HG03175 (cell line): ENCODE results near the gene EDIL3.
"Not testable (repeated sequence)": the region's sequence is repeated elsewhere in the genome, so short reads cannot be mapped to it uniquely, and the experiment has no call there.

ENCODE experiments used
- ATAC-seq: cut with Tn5 transposase; IDR thresholded peaks from one replicate; pipeline ENCODE4 v1.9.1; 2021; ENCODE audit warnings: mild to moderate bottlenecking, moderate library complexity; ENCODE audit not compliant: unreplicated experiment

Gene EDIL3

GRCh38 chr5:84303315-84303714 lies 81.4 kb downstream of the EDIL3 start:
- no peak for ATAC-seq

DNA sequence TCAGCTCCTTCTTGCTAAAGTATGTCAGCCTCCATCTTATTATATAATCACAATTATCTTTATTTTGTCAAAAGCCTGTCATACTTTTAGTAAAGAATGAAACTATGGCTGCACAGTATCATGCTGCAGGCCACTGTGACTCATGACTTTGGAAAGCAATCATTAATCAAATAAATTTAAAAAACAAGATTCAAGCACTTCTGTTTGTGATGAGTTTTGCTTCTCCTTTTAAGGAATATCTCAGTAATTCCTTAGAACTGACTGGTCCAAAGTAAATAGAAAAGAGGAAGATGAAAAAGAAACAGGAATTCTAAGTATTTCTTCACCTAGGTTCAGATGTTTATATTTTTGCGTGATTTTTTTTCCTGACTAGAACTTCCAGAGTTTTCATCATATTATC lies 83.1 kb downstream of the EDIL3 start:
- no peak for ATAC-seq

DNA sequence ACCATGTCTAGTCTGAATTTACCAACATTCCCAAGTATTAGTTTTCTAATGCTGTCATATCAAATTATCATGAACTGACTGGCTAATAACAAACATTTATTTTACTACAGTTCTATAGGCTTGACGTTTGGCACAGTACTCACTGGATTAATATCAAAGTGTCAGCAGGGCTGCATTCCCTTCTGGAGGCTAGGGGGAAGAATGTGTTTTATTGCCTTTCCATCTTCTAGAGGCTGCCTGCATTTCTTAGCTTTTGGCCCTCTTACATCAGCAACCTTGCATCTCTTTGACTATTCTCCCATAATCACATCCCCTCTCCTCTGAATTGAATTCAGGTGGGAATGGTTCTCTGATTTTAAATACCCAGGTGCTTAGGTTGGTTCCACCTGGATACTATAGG lies 84.7 kb downstream of the EDIL3 start:
- no peak for ATAC-seq

- ATAC-seq, result no peak
Measured at GRCh38 chr5:84298628-84299027, 86.1 kb downstream of the EDIL3 start.

GRCh38 chr5:84297641-84298040 lies 87.0 kb downstream of the EDIL3 start:
- not testable (repeated sequence) for ATAC-seq

GRCh38 chr5:84292788-84293653 lies 91.7 kb downstream of the EDIL3 start:
- no peak for ATAC-seq

DNA sequence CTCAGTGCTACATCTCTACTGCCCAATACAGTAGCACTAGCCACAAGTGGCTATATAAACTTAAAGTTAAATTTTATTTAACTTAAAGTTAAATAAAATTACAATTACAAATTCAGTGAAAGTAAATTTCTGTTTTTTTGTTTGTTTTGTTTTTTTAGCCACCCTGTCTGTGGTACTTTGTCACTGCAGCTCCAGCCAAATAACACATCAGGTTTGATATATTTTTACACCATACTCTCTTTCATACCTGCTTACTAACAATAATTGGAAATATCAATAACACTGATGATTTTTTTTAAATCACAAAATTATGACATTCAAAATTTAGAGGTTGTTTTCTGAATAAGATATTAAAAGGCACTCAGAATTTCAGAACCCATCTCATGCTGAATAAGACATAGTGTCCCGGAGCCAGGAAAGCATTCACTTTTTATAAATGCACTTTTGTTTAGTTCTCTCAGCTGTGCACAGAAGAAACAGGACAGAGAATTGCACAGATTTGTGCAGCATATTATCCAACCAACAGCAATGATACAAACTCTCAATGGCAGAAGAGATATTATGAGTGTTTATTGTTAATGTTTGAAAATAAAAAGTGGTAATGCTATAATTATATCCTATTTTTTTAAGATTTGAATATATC lies 92.6 kb downstream of the EDIL3 start:
- no peak for ATAC-seq

DNA sequence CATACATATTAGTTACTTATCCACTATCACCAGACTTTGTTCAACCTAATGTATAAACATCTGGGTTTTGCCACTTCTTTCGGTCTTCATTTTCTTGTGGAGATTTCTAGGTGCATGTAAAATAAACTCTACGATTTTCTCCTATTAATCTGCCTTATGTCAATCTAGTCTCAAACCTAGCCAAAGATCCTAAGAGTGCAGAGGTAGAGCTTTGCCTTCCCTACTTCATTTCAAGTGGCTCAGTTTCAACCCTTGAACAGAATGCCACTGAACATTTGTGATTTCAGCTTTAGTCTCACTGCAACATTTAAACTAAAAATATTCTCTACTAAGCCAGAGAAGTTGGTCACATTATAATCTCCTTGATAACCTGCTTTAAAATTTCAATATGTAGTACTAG lies 94.0 kb downstream of the EDIL3 start:
- ATAC-seq, result no peak

GRCh38 chr5:84290161-84290560 lies 94.5 kb downstream of the EDIL3 start:
- ATAC-seq, result no peak

DNA sequence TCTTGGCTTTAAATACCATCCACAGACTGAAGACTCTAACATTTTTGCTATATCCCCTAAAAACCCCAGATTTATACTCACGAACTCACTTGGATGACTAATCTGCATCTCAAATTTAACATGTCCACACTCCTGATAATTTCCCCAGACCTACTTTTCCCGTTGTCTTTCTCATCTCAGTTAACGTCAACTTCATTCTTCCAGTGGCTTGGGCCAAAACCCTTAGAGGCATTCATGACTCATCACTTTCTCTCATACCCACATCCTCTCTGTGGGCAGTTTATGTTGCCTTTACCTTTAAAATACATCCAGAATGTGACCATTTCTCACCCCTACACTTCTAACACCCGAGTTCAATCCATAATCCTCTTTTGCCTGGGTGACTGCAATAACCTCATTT lies 96.7 kb downstream of the EDIL3 start:
- ATAC-seq, result peak; percentile 80

GRCh38 chr5:84286662-84287061 lies 98.0 kb downstream of the EDIL3 start:
- ATAC-seq, result no peak

- no peak for ATAC-seq
Measured at GRCh38 chr5:84285641-84286637, 98.7 kb downstream of the EDIL3 start.

DNA sequence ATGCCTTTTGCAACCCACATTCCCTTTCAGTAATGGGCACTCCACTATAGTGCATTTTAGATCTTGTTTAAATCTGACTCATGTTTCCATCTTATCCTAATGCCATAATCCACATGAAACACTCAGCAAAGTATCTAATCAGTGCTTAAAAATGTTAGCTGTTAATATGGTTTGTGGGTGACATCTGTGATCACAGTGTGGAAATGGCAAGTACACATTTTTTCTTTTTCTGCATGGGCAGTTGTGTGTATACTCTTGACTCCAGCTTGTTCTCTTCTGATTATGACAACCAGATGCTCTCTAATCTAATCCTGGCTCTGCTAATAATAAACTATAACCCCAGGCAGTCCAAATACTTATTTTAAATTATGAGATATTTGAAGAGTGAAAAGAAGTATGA lies 103.3 kb downstream of the EDIL3 start:
- ATAC-seq, result no peak

DNA sequence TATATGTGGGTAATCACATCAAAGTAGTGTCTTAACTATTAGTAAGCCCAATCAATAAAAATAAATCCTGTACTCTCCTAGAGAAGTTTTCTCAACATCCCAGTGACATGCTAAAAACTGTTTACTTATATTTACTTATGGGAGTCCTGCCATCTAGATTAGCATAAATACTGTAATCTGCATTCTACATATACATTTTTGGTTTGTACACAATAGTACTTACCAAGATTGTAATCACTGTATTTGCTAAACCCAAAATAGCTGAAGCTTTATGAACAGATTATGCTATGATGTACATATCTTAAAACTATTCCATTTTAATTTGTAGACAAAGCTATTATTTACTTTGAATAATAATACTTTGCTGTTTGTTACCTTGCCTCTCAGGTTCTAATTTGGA lies 105.4 kb downstream of the EDIL3 start:
- ATAC-seq, result no peak

DNA sequence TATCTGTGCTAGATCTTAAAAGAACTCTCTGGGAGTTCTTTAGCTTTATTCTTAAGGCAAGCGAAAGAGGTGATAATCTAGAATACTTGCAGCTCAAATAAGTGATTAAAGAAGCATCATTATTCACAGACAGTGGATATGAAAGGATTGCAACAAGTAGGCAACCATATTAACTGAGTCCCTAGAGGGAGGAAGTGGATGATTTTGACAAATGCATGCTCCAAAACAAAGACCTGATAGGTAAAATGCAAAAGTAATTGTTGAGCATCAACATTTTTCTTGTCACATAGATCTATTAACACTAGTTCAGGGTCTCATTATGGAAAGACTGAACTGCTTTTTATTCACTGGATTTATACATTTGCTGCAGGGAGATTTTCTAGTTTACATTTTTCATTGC lies 109.1 kb downstream of the EDIL3 start:
- no peak for ATAC-seq

- ATAC-seq, result peak; percentile 56
Measured at GRCh38 chr5:84274585-84275468, 109.9 kb downstream of the EDIL3 start.

DNA sequence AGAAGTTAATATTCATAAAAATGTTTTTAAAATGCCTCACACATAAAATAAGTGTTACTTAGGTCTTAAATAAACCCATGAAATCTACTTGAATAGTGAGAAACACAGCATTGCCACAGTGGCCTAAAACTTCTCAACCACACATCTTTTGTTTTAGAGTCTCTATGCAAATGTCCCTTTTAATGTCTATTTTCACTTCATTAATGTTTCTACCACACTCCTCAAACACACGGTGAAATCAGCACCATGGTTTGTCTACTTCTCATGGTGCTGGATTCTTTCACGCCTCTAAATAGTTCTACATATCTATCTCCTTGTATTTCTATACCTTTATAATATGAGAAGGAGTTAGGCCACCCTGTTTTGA lies 111.2 kb downstream of the EDIL3 start:
- no peak for ATAC-seq

- no peak for ATAC-seq
Measured at GRCh38 chr5:84272771-84273516, 111.7 kb downstream of the EDIL3 start.

DNA sequence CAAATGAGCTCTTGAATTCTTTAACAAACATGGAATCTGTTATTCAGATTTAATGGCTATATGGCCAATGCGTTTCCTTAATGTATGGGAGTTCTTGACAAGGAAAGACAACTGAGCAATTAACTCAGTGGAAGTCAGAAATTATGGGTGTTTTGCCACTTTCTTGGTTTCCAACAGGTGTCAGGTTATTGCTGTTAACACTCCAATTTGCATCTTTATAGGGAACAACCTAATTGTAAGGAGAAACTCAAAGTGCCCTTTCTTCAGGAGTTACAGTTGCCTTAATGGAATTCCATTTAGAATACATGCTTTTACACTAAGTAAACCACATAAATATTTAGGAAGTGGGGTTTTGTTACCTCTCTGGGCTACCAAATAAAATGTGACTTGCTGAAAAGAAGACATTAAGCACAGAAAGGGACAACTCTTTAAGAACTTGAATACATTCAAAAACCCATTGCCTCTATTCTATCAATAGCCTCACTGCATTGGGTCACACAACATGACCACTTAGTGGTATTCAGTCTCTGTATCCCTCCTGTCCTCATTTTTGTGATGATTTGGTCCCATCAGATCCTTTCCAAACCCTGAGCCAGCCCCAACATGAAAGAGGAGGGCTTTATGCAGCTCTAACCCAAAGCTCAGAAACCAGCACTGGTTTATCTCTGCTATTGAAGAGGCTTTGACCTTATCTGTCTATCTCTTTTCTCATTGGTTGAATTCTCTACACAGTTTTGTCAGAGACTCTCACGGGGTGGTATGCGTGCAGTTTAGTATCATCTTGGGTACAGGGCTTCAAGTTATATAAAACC lies 118.7 kb downstream of the EDIL3 start:
- no peak for ATAC-seq
